Mesothelial cell of epicardium (in vitro differentiated cells): Measurements from ENCODE around the gene ULBP1. TPM values are rescaled to one million over a fixed set of nuclear protein-coding genes. Genes with fewer than 3 reads are reported as not detected.
"Not testable (repeated sequence)": the region's sequence is repeated elsewhere in the genome, so short reads cannot be mapped to it uniquely, and the experiment has no call there.

ENCODE experiments used
- DNase-seq, 2 experiments: peaks; one replicate each; pipeline ENCODE4 v3.0.0; 2021; ENCODE audit warnings: low spot score in 2 of 2; ENCODE audit not compliant: unreplicated experiment in 2 of 2
- H3K27ac Mint-ChIP-seq: 2 replicates; pipeline ENCODE4 v1.8.0; 2021; ENCODE audit warnings: mixed read lengths
- H3K27me3 Mint-ChIP-seq: 2 replicates; pipeline ENCODE4 v1.8.0; 2021; ENCODE audit warnings: low read depth, mixed read lengths
- H3K36me3 Mint-ChIP-seq: 2 replicates; pipeline ENCODE4 v1.8.0; 2021; ENCODE audit warnings: mixed read lengths
- H3K4me1 Mint-ChIP-seq: 2 replicates; pipeline ENCODE4 v1.8.0; 2021; ENCODE audit warnings: mixed read lengths
- H3K4me3 Mint-ChIP-seq: 2 replicates; pipeline ENCODE4 v1.8.0; 2021; ENCODE audit warnings: mild to moderate bottlenecking, moderate library complexity, mixed read lengths
- H3K9me3 Mint-ChIP-seq: 2 replicates; pipeline ENCODE4 v1.8.0; 2021; ENCODE audit warnings: mixed read lengths
- total RNA-seq: library from RNA; stranded (reverse); gene quantifications from 3 replicates; pipeline ENCODE4 v1.2.1, GENCODE V29; 2021
- TF ChIP-seq, protein P1 (sequence below): fragments of 200-600 bp; sonication (generic); IDR thresholded peaks from one replicate; pipeline ENCODE4 v1.5.0; 2021; ENCODE audit warnings: antibody characterized with exemption; ENCODE audit not compliant: unreplicated experiment

The ULBP1 gene
- total RNA-seq, 1 donor from 2014 or later, result 0.07 TPM

DNA sequence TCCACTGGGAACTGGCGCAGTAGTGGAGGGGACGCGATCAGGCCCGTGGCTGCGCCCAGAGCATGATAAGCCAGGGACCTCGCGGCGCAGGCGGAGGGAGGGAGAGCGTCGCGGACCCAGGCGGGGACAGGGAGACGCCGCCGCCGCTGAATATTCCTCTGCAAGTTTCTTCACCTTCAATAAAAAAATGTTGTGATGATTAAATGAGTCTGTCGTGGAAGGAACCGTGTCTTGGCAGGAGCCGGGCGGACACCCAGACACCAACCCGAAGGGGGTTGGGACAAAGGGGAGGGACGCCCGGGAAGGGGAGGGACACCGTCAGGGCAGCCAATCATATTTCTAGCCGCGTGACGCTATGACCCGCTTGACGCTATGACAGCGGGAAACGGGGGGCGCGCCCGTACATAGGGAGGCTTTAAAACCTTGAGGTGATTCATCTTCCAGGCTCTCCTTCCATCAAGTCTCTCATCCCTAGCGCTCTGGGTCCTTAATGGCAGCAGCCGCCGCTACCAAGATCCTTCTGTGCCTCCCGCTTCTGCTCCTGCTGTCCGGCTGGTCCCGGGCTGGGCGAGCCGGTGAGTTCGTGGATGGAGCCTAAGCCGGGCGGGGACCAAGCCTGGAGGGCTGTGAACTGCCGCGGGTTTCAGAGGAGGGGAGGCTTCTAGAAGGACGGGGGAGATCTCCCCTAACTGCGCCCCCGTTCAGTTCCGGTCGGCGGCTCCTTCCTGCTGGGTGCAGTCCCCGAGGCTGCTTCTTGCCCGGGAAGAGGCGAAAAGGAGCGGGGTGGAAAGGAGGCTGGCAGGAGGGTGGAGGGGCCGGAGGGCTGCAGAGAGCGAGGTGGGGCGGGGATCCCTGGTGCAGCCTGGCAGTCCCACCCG is 21.9 kb upstream of the ULBP1 start, which contains the start of gene ULBP2:
Gene ULBP2 (plus strand): TSS at position 432 of the 878 bp plus-strand sequence. CDS start 59 bp downstream, at position 491.
- Mint-ChIP-seq H3K4me3 (peak within 1 kb of the TSS; percentile 80), H3K4me1 (peaks cover 18% of the 10 kb centered on the region), H3K36me3 (no peaks in the 10 kb centered on the region), H3K9me3 (no peaks in the 10 kb centered on the region), H3K27ac (no peak within 1 kb of the TSS), H3K27me3 (peaks cover 91% of the 10 kb centered on the region)
- TF ChIP-seq, protein P1, sequence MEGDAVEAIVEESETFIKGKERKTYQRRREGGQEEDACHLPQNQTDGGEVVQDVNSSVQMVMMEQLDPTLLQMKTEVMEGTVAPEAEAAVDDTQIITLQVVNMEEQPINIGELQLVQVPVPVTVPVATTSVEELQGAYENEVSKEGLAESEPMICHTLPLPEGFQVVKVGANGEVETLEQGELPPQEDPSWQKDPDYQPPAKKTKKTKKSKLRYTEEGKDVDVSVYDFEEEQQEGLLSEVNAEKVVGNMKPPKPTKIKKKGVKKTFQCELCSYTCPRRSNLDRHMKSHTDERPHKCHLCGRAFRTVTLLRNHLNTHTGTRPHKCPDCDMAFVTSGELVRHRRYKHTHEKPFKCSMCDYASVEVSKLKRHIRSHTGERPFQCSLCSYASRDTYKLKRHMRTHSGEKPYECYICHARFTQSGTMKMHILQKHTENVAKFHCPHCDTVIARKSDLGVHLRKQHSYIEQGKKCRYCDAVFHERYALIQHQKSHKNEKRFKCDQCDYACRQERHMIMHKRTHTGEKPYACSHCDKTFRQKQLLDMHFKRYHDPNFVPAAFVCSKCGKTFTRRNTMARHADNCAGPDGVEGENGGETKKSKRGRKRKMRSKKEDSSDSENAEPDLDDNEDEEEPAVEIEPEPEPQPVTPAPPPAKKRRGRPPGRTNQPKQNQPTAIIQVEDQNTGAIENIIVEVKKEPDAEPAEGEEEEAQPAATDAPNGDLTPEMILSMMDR, result no peak
- DNase-seq, result no peak

- TF ChIP-seq, protein P1, result no peak
- no peak for DNase-seq
- H3K9me3 Mint-ChIP-seq, result no peaks in the 10 kb centered on the region
- H3K4me3 Mint-ChIP-seq, result peak overlapping the region; percentile 80
- peaks cover 86% of the 10 kb centered on the region for H3K27me3 Mint-ChIP-seq
- no peak overlapping the region for H3K27ac Mint-ChIP-seq
- peaks cover 18% of the 10 kb centered on the region for H3K4me1 Mint-ChIP-seq
- no peaks in the 10 kb centered on the region for H3K36me3 Mint-ChIP-seq
Observed at GRCh38 chr6:149942461-149942829, 21.3 kb upstream of the ULBP1 start.

DNA sequence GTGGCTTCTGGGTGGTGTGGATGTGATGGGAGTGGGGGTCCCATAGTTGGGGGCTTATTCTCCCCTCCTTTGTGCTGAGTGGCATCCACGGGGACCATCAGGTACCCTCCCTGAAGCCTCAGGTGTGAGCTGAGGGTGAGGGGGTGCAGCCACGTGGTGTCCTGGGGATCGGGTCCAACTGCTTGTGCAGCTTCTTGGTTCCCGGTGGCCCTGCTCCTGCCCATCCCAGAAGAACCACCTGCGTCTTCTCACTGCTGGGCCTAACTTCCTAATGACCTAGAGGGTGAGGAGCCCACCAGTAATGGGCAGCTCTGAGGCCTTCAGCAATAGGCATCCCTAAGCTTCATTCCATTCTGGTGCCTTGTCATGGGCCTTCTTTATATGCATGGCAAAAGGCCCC is 20.4 kb upstream of the ULBP1 start:
- not testable (repeated sequence) for H3K9me3 Mint-ChIP-seq, DNase-seq, H3K4me3 Mint-ChIP-seq, H3K27ac Mint-ChIP-seq, H3K36me3 Mint-ChIP-seq
- H3K27me3 Mint-ChIP-seq, result peaks cover 86% of the 10 kb centered on the region
- peaks cover 16% of the 10 kb centered on the region for H3K4me1 Mint-ChIP-seq

GRCh38 chr6:149945276-149945675 is 18.5 kb upstream of the ULBP1 start:
- not testable (repeated sequence) for H3K27ac Mint-ChIP-seq, DNase-seq, H3K9me3 Mint-ChIP-seq, H3K4me3 Mint-ChIP-seq, H3K4me1 Mint-ChIP-seq, H3K36me3 Mint-ChIP-seq
- peaks cover 86% of the 10 kb centered on the region for H3K27me3 Mint-ChIP-seq

GRCh38 chr6:149946631-149947030 is 17.1 kb upstream of the ULBP1 start:
- H3K27me3 Mint-ChIP-seq, result peaks cover 86% of the 10 kb centered on the region
- H3K9me3 Mint-ChIP-seq, H3K27ac Mint-ChIP-seq, H3K36me3 Mint-ChIP-seq, DNase-seq, H3K4me3 Mint-ChIP-seq, H3K4me1 Mint-ChIP-seq: not testable (repeated sequence)

GRCh38 chr6:149947533-149947932 is 16.2 kb upstream of the ULBP1 start:
- not testable (repeated sequence) for DNase-seq, H3K4me1 Mint-ChIP-seq, H3K9me3 Mint-ChIP-seq, H3K27ac Mint-ChIP-seq, H3K4me3 Mint-ChIP-seq, H3K36me3 Mint-ChIP-seq
- H3K27me3 Mint-ChIP-seq, result peaks cover 86% of the 10 kb centered on the region

GRCh38 chr6:149948011-149948410 is 15.7 kb upstream of the ULBP1 start:
- H3K27ac Mint-ChIP-seq, result no peak overlapping the region
- TF ChIP-seq, protein P1, result no peak
- peaks cover 86% of the 10 kb centered on the region for H3K27me3 Mint-ChIP-seq
- DNase-seq, result no peak
- no peaks in the 10 kb centered on the region for H3K4me1 Mint-ChIP-seq
- H3K4me3 Mint-ChIP-seq, result no peak overlapping the region
- no peaks in the 10 kb centered on the region for H3K36me3 Mint-ChIP-seq
- H3K9me3 Mint-ChIP-seq, result no peaks in the 10 kb centered on the region
